Smooth muscle cell (in vitro differentiated cells): ENCODE results near the gene MRPL54. TPM values are rescaled to one million over a fixed set of nuclear protein-coding genes. Genes with fewer than 3 reads are reported as not detected.

Experiments
- DNase-seq: peaks from one replicate; lab custom pipeline; 2025; ENCODE audit not compliant: unreplicated experiment; lab: John Stamatoyannopoulos, UW
- H2AFZ ChIP-seq: fragments of 200-600 bp; sonication (generic); 2 replicates; pipeline ENCODE4 v1.6.0; 2016; ENCODE audit warnings: antibody characterized with exemption, low read depth, mild to moderate bottlenecking
- H3F3A ChIP-seq: fragments of 200-600 bp; sonication (generic); 2 replicates; pipeline ENCODE4 v1.6.0; 2017; ENCODE audit warnings: antibody characterized with exemption, low read depth
- H3K27ac ChIP-seq: fragments of 200-600 bp; sonication (generic); 2 replicates; pipeline ENCODE4 v1.5.1; 2016; ENCODE audit warnings: low read depth, mild to moderate bottlenecking
- H3K27me3 ChIP-seq: fragments of 200-600 bp; sonication (generic); 2 replicates; pipeline ENCODE4 v1.6.1; 2016; ENCODE audit warnings: low read depth, mild to moderate bottlenecking
- H3K36me3 ChIP-seq: fragments of 200-600 bp; sonication (generic); 2 replicates; pipeline ENCODE4 v1.5.1; 2016; ENCODE audit warnings: low read depth
- H3K4me1 ChIP-seq: fragments of 200-600 bp; sonication (generic); 2 replicates; pipeline ENCODE4 v1.5.1; 2016; ENCODE audit warnings: low read depth
- H3K4me2 ChIP-seq: fragments of 200-600 bp; sonication (generic); 2 replicates; pipeline ENCODE4 v1.6.0; 2016; ENCODE audit warnings: mild to moderate bottlenecking
- H3K4me3 ChIP-seq: fragments of 200-600 bp; sonication (generic); 2 replicates; pipeline ENCODE4 v1.5.1; 2016; ENCODE audit warnings: mild to moderate bottlenecking
- H3K79me2 ChIP-seq: fragments of 200-600 bp; sonication (generic); 2 replicates; pipeline ENCODE4 v1.6.0; 2016; ENCODE audit warnings: low read depth, mild to moderate bottlenecking
- H3K9ac ChIP-seq: fragments of 200-600 bp; sonication (generic); 2 replicates; pipeline ENCODE4 v1.6.0; 2016; ENCODE audit warnings: low read depth
- H3K9me3 ChIP-seq: fragments of 200-600 bp; sonication (generic); replicated peaks from 2 replicates; pipeline ENCODE4 v1.5.1; 2016; ENCODE audit warnings: low read depth
- H4K20me1 ChIP-seq: fragments of 200-600 bp; sonication (generic); 2 replicates; pipeline ENCODE4 v1.6.0; 2016; ENCODE audit warnings: low read depth
- WGBS: methylation state at CpG from one replicate; pipeline ENCODE4 v1.1.7; 2016; ENCODE audit warnings: low lambda C conversion rate; 5-methylcytosine and 5-hydroxymethylcytosine counted together
- polyA plus RNA-seq: library from polyadenylated mRNA; unstranded; fragments of >200 nt; fragmentation: Nextera tagmentation; extraction: Ambion mirVana; gene quantifications from 2 replicates; pipeline ENCODE4 v1.2.1, GENCODE V29; 2016
- total RNA-seq: library from RNA; depleted of rRNA; stranded (reverse); fragments of >200 nt; gene quantifications from 2 replicates; pipeline ENCODE4 v1.2.3, GENCODE V29; 2014
- TF ChIP-seq, protein P1 (sequence below): fragments of 200-600 bp; sonication (generic); IDR thresholded peaks from 2 replicates; pipeline ENCODE4 v1.5.1; 2017; ENCODE audit warnings: borderline replicate concordance, mild to moderate bottlenecking, antibody characterized with exemption; ENCODE audit not compliant: insufficient read depth, poor library complexity, severe bottlenecking

Gene MRPL54
- total and polyA plus RNA-seq, 2 experiments from 2014 or later: 19.5 to 60.8 TPM

DNA sequence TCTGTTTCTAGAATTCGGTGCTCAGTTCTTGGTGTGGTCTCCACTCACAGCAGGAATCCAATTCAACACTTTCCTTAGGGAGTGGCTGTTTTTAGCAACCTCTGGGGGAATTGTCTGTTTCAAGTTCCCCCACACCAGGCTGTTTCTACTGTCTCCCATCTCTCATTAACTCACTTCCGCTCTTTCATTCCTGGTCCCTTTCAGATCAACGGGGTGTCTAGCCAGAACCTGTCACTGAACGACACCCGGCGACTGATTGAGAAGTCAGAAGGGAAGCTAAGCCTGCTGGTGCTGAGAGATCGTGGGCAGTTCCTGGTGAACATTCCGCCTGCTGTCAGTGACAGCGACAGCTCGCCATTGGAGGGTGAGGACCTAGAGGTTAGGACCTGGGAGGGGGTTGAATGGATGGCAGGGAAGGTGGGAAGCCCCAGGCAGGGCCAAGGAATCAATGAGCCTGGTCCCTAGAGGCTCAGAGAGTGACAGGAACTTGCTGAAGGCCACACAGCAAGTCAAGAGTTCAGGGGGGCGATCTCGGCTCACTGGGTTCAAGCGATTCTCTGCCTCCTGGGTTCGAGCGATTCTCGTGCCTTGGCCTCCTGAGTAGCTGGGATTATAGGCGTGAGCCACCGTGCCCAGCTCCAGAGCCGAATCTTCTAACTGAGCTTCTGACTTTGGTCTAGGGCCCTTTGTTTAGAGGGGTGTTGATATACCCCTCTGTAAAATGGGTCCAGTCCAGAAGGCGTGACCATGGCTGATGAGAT, 28.8 kb upstream of the MRPL54 start:
- Histone ChIP-seq H3K79me2 (no peaks in the 10 kb centered on the region), H2AFZ (no peak overlapping the region), H3K4me2 (no peak overlapping the region), H3K9me3 (no peaks in the 10 kb centered on the region), H3K27me3 (no peaks in the 10 kb centered on the region), H3K4me1 (no peaks in the 10 kb centered on the region), H3K9ac (no peak overlapping the region), H3K4me3 (no peak overlapping the region), H3F3A (no peaks in the 10 kb centered on the region), H3K27ac (no peak overlapping the region), H3K36me3 (no peaks in the 10 kb centered on the region), H4K20me1 (no peaks in the 10 kb centered on the region)
- 90% methylated on average over 20 of the region's 20 CpGs for WGBS
- no peak for DNase-seq
- TF ChIP-seq, protein P1, sequence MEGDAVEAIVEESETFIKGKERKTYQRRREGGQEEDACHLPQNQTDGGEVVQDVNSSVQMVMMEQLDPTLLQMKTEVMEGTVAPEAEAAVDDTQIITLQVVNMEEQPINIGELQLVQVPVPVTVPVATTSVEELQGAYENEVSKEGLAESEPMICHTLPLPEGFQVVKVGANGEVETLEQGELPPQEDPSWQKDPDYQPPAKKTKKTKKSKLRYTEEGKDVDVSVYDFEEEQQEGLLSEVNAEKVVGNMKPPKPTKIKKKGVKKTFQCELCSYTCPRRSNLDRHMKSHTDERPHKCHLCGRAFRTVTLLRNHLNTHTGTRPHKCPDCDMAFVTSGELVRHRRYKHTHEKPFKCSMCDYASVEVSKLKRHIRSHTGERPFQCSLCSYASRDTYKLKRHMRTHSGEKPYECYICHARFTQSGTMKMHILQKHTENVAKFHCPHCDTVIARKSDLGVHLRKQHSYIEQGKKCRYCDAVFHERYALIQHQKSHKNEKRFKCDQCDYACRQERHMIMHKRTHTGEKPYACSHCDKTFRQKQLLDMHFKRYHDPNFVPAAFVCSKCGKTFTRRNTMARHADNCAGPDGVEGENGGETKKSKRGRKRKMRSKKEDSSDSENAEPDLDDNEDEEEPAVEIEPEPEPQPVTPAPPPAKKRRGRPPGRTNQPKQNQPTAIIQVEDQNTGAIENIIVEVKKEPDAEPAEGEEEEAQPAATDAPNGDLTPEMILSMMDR: no peak

DNA sequence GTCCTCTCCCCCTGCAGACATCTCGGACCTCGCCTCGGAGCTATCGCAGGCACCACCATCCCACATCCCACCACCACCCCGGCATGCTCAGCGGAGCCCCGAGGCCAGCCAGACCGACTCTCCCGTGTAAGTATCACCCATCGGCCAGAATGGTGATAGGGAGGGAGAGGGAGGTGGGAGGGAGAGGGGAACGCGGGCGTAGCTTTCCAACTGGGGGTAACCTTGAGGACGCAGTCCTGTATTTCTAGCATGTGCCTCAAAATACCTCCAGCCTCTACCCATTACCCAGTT, 28.2 kb upstream of the MRPL54 start:
- Histone ChIP-seq H3K36me3 (no peaks in the 10 kb centered on the region), H3K27me3 (no peaks in the 10 kb centered on the region), H3K79me2 (no peaks in the 10 kb centered on the region), H3K9me3 (no peaks in the 10 kb centered on the region), H3K4me2 (no peak overlapping the region), H3K9ac (no peak overlapping the region), H2AFZ (no peak overlapping the region), H3K4me3 (no peak overlapping the region), H3K4me1 (no peaks in the 10 kb centered on the region), H3F3A (no peaks in the 10 kb centered on the region), H4K20me1 (no peaks in the 10 kb centered on the region), H3K27ac (no peak overlapping the region)
- TF ChIP-seq, protein P1: no peak
- WGBS: 95% methylated on average over 14 of the region's 14 CpGs
- DNase-seq: no peak

DNA sequence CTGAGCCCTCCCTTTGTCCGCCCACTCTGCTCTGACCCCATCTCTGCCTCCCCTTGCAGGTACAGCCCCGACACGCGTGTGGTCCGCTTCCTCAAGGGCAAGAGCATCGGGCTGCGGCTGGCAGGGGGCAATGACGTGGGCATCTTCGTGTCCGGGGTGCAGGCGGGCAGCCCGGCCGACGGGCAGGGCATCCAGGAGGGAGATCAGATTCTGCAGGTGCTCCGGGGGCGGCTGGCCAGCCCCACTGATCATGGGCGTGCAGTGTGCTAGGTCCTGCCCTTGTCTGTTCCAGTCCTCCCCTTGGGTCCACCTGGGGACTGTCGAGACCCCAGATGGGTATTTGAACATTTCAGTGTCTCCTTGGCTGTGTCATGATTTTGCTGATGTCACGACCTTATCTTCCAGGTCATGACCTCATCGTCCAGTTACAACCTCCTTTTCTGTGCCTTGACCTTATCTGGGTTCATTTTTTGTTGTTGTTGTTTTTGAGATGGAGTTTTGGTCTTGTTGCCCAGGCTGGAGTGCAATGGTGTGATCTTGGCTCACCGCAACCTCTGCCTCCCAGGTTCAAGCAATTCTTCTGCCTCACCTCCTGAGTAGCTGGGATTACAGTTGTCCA, 26.3 kb upstream of the MRPL54 start:
- H3K27ac ChIP-seq: no peak overlapping the region
- TF ChIP-seq, protein P1: no peak
- H3K4me2 ChIP-seq: no peak overlapping the region
- 92% methylated on average over 21 of the region's 21 CpGs for WGBS
- no peaks in the 10 kb centered on the region for H3K4me1 ChIP-seq
- H4K20me1 ChIP-seq: no peaks in the 10 kb centered on the region
- H3K36me3 ChIP-seq: no peaks in the 10 kb centered on the region
- no peaks in the 10 kb centered on the region for H3K79me2 ChIP-seq
- no peaks in the 10 kb centered on the region for H3F3A ChIP-seq
- H3K4me3 ChIP-seq: no peak overlapping the region
- H2AFZ ChIP-seq: no peak overlapping the region
- H3K9ac ChIP-seq: no peak overlapping the region
- no peak for DNase-seq
- H3K9me3 ChIP-seq: no peaks in the 10 kb centered on the region
- no peaks in the 10 kb centered on the region for H3K27me3 ChIP-seq
